NCI-H2196 treated with DMSO at 0.1 percent for 48 hours (cell line): ENCODE measurements around the gene MEF2C.
"Not testable (repeated sequence)": the region's sequence is repeated elsewhere in the genome, so short reads cannot be mapped to it uniquely, and the experiment has no call there.

Source experiments
- DNase-seq: peaks from one replicate; lab custom pipeline; 2025; ENCODE audit not compliant: unreplicated experiment; lab: John Stamatoyannopoulos, UW

The MEF2C gene

GRCh38 chr5:88883059-88883835 lies at the start of gene MEF2C:
Gene MEF2C (minus strand): TSS chr5:88883184. CDS start chr5:88823788, 59,396 bp downstream.
- DNase-seq = no peak

GRCh38 chr5:88932541-88932940 lies 49.6 kb upstream of the MEF2C start:
- DNase-seq = no peak

GRCh38 chr5:88930335-88930734 lies 47.4 kb upstream of the MEF2C start:
- no peak for DNase-seq

DNA sequence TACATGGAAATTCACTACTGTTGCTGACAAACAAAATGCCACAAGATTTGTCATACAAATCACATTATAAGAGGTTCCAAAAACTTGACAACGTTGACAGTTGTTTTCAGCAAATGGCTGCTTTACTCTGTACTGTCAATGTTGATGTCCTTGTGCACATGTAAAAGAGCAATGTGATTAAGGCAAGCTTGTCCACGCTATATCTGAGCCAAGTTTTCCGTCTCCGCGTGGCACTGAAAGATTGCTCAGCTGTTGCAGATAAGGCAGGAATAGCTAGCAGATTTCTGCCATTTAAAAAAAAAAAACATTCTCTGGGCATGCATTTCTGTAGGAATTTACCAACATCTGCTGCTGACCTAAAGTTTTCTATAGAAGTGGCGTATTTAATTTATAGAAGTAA lies 46.4 kb upstream of the MEF2C start:
- no peak for DNase-seq

GRCh38 chr5:88926774-88927173 lies 43.8 kb upstream of the MEF2C start:
- no peak for DNase-seq

- no peak for DNase-seq
These were observed 42.9 kb upstream of the MEF2C start for GRCh38 chr5:88925692-88926490.

GRCh38 chr5:88924330-88924657 lies 41.3 kb upstream of the MEF2C start:
- no peak for DNase-seq

DNA sequence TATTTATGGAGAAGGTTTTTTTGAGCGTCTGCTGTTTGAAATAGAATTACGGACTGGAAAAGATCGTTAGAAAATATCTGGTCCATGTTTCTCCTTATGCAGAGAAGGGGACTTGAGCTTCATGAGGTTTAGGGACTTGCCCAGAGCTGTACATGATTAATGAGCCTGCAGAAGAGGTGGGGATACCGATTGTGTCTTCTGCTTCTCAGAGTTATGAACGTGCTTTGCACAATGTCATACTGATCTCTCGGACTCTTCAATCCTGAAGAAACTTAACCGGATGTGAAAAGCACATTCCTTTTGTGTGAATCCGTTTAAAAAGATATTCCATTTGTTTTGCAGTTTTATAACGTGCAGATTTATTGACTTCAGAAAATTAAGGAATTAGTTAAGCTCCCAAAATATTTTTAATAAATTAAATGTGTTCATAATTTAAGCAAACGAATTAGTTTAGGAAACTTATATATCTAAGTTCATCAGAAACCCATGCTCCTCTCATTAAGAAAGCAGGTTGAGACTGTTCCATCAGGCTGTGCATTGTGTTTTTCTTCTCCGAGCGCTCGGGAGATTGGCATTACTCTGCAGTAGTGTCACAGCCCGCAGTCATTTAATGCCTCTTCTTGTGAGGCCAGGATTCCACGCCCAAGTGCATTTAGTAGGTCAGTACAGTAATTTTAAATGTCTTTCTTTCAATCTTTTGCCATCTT lies 40.8 kb upstream of the MEF2C start:
- no peak for DNase-seq

DNA sequence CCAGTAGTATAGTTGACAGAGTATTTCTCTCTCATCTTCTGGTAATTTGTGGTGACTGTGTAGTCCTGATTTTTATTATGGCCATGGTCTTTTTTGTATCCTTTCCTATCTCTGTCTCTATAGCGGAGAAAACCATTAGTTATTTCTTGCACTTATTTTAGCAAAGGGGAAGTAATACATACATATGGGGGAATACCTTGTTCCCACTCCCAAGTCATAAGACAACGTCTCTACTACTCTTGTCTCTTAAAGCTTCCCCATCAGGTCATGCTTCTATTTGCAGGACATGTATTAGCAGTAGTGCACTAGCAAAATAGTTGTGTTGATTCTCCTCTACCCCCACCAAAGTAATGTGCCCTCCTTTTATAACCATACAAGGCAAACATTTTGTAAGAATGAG lies 29.8 kb upstream of the MEF2C start:
- DNase-seq = not testable (repeated sequence)

GRCh38 chr5:88911059-88911572 lies 28.1 kb upstream of the MEF2C start:
- DNase-seq = not testable (repeated sequence)

DNA sequence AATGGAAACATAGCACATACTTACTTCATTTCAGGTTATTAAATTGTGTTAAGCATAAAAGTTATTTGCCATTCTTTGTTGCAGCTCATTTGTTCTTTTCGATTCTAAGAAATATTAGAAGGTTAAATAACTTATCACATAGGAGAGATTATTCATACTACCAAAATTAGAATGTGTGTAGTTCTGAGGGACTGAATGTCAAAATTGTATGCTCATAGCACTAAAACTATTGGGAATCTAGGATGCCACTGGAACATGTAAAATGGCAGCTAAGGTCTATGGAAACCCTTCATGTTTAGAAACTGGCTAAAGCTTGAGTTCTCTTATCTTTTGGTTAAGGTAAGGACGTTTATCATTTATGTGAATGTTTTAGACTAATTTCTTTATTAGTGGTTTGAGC lies 21.5 kb upstream of the MEF2C start:
- DNase-seq = not testable (repeated sequence)

- not testable (repeated sequence) for DNase-seq
These were observed 21.0 kb upstream of the MEF2C start for GRCh38 chr5:88903966-88904365.

- not testable (repeated sequence) for DNase-seq
These were observed 18.1 kb upstream of the MEF2C start for GRCh38 chr5:88901077-88901476.

DNA sequence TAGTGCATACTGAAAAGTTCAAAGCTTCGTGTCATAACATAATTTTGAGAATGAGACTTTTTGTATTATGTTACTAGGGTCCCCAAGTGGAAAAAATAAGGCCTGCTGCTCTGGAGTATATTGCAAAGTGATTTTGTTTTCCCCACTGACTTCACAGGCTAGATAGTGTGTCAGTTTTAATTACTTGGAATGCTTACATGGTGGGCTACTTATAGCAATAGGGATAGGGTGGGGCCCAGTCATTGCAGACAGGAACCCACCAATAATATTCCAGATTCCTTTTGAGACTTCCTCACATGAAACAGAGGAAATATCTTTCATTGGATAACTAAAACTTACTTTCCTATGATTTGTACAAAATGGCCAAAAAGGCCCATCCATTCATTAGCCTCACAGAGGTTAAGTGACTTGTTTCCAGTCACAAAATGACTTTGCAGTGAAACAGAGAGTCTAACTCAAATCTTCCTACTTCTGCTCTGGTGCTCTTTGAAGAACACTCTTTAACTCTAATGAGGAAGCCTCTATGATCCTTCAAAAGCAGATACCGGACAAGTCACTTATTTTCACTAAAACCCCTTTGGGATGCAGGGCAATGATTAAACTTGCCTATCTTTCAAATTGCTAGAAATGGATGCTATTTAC lies 16.2 kb upstream of the MEF2C start:
- DNase-seq = no peak

GRCh38 chr5:88897748-88898147 lies 14.8 kb upstream of the MEF2C start:
- DNase-seq = no peak

GRCh38 chr5:88895681-88896501 lies 12.9 kb upstream of the MEF2C start:
- DNase-seq = no peak

DNA sequence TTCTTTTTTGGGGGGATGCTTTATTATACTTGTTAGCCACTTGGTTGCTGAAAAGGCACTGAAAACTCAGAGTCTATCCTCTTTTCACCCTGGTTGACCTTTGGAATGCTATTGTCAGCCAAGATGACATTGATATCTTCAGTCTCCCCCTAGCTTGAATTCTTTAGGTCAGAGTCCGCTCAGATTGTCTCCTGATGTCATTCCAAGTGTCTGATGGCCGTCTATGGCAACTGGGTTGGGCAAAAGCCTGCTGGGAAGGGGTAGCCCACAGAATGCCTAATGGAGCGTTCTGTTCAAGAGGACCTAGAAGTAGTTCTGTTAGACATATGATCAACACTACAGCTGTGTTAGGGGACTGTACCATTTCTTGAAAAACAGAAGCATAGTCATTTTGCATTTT lies 9.7 kb upstream of the MEF2C start:
- no peak for DNase-seq

- no peak for DNase-seq
These were observed 7.2 kb upstream of the MEF2C start for GRCh38 chr5:88890070-88890781.

- DNase-seq = no peak
These were observed 6.4 kb upstream of the MEF2C start for GRCh38 chr5:88889189-88890069.
